ENCODE data around the gene DLK1. TPM values are rescaled to one million over a fixed set of nuclear protein-coding genes. Genes with fewer than 3 reads are reported as not detected.

DLK1 gene
- total RNA-seq, 1 donor from 2014 or later: not detected

DNA sequence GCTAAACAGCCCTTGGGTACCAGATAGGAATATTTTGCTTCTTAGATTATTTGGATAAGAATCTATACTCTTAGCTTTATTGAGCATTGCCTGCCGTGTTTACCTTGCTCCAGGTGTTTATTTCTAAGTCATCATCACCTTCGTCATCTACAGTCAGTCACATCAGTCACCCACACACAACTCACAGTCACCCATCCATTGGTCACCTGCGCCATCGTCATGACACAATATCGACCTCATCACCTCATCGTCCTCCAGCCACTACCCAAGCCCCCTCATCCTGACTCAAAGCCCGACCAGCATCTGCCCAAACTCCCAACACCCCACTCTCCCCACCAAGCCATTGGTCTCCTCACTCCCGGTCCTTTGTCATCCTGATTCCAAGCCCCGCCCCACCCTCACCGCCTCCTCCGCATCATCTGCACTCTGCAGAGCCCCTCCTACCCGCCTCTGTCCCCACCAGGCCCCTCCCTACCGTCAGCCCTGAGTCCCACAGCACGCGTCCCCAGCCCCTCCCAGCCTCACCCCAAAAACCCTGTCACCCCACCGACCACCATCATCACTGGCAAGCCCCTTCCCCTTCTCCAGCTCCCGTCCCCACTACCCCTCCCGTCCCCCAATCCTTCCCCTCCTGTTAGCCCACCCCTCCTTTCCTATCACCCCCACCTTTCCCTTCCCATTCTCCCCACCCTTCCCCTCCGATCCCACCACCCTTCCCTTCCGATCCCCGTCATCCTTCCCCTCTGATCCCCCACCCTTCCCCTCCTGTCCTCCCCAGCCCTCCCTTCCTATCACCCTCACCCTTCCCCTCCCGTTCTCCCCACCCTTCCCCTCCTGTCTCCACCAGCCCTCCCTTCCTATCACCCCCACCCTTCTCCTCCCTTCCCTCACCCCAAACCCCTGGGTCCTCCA is 9.8 kb downstream of the DLK1 start:
- H3K36me3 ChIP-seq (ENCODE audit: control insufficient read depth, insufficient read depth, low read length): no peaks in the 10 kb centered on the region
- H3K4me3 ChIP-seq (ENCODE audit: low read depth, low read length): no peak overlapping the region
- peaks cover 18% of the 10 kb centered on the region for H3K27me3 ChIP-seq (ENCODE audit: control insufficient read depth, insufficient read depth, low read length)
- no peak for DNase-seq (ENCODE audit: low read depth)
- TF ChIP-seq, protein P1, sequence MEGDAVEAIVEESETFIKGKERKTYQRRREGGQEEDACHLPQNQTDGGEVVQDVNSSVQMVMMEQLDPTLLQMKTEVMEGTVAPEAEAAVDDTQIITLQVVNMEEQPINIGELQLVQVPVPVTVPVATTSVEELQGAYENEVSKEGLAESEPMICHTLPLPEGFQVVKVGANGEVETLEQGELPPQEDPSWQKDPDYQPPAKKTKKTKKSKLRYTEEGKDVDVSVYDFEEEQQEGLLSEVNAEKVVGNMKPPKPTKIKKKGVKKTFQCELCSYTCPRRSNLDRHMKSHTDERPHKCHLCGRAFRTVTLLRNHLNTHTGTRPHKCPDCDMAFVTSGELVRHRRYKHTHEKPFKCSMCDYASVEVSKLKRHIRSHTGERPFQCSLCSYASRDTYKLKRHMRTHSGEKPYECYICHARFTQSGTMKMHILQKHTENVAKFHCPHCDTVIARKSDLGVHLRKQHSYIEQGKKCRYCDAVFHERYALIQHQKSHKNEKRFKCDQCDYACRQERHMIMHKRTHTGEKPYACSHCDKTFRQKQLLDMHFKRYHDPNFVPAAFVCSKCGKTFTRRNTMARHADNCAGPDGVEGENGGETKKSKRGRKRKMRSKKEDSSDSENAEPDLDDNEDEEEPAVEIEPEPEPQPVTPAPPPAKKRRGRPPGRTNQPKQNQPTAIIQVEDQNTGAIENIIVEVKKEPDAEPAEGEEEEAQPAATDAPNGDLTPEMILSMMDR (IDR thresholded peaks at IDR 0.05; ENCODE audit: insufficient read depth, low read length, poor library complexity, severe bottlenecking): no peak

DNA sequence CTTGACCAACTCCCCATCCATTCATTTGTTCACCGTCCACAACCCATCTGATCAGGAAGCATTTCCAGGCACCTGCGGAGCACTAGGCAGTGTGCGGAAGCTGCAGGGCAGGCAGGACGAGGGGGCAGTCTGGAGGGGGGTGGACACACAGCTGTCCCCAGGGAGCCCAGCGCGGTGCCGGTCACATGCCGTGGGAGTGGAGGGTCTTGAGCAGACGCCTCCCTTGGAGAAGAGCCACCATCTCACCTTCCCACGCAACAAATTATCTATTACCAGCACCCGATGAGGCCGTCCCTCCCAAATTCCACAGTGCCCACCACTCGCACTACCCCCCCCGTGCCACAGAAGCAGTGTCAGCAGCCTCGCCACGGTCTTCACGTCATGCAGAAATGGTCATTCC is 10.8 kb downstream of the DLK1 start:
- no peak for DNase-seq (ENCODE audit: low read depth)
- Histone ChIP-seq H3K36me3 (ENCODE audit: control insufficient read depth, insufficient read depth, low read length) (no peaks in the 10 kb centered on the region), H3K27me3 (ENCODE audit: control insufficient read depth, insufficient read depth, low read length) (peaks cover 13% of the 10 kb centered on the region), H3K4me3 (ENCODE audit: low read depth, low read length) (no peak overlapping the region)
- TF ChIP-seq, protein P1 (IDR thresholded peaks at IDR 0.05; ENCODE audit: insufficient read depth, low read length, poor library complexity, severe bottlenecking): no peak

DNA sequence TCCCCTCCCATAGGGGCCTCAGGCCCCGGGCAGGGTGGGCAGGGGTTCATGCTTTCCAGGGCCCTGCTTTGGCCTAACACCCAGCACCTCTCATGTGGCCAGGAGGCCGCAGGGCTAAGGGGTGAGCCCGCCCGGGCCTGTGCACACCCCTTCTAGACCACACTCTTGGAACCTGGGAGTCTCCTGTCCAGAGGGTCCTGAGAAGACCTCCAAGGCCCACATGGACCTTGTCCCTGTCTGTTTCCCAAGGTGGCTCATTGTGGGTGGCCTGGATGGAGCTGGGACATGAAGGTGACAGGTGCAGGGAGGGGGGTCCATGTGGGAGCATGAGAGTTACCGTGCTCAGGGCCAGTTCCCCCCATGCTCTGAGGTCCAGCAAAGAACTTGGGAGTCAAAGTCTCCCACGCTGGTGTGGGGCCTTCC is 11.6 kb downstream of the DLK1 start:
- no peak for DNase-seq (ENCODE audit: low read depth)
- Histone ChIP-seq H3K36me3 (ENCODE audit: control insufficient read depth, insufficient read depth, low read length) (no peaks in the 10 kb centered on the region), H3K4me3 (ENCODE audit: low read depth, low read length) (no peak overlapping the region), H3K27me3 (ENCODE audit: control insufficient read depth, insufficient read depth, low read length) (peaks cover 9% of the 10 kb centered on the region)
- TF ChIP-seq, protein P1 (IDR thresholded peaks at IDR 0.05; ENCODE audit: insufficient read depth, low read length, poor library complexity, severe bottlenecking): no peak

DNA sequence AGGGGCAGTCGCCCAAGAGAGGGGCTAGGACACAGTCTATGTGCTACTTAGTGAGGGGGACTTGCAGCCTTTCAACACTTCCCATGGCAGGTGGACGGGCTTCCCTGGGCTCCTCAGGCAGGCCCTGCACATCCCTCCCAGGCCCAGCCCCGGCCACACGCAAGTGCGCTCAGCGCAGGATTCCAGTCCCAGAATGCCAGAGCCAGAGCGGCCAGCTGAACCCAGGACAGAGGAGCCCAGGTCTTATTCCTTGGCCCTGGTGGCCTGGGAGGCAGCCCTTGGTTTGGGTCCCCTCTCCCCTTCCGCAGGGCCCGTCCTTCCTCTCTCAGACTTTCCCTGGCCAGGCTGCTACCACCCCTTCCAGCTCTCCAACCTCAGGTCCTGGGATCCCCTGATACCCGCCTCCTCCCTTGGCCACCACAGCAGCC is 12.0 kb downstream of the DLK1 start:
- TF ChIP-seq, protein P1 (IDR thresholded peaks at IDR 0.05; ENCODE audit: insufficient read depth, low read length, poor library complexity, severe bottlenecking): no peak
- DNase-seq (ENCODE audit: low read depth): no peak
- Histone ChIP-seq H3K36me3 (ENCODE audit: control insufficient read depth, insufficient read depth, low read length) (no peaks in the 10 kb centered on the region), H3K27me3 (ENCODE audit: control insufficient read depth, insufficient read depth, low read length) (peaks cover 9% of the 10 kb centered on the region), H3K4me3 (ENCODE audit: low read depth, low read length) (no peak overlapping the region)

DNA sequence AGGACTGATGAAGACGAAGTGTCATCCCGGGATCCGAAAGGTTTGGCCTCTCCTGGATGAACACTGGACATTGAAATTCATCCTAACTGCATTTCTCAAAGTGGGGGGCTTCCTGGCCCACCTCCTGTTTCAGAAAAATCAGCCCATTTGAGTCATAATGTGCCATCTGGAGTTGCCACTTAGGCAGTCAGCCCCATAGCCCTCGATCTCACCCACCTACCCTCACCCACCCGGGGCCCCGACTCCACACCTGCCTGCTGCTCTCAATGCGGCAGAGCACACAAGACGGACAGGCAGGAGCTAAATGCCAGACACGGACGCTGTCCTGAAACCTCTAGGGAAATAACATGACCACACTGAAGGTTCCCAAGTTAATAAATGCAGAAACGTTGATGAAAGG is 12.6 kb downstream of the DLK1 start:
- TF ChIP-seq, protein P1 (IDR thresholded peaks at IDR 0.05; ENCODE audit: insufficient read depth, low read length, poor library complexity, severe bottlenecking): no peak
- no peaks in the 10 kb centered on the region for H3K36me3 ChIP-seq (ENCODE audit: control insufficient read depth, insufficient read depth, low read length)
- H3K27me3 ChIP-seq (ENCODE audit: control insufficient read depth, insufficient read depth, low read length): peaks cover 5% of the 10 kb centered on the region
- no peak overlapping the region for H3K4me3 ChIP-seq (ENCODE audit: low read depth, low read length)
- no peak for DNase-seq (ENCODE audit: low read depth)

Measured in kidney epithelial cell (primary cell).